ENCODE data around the gene ADARB2.

DNA sequence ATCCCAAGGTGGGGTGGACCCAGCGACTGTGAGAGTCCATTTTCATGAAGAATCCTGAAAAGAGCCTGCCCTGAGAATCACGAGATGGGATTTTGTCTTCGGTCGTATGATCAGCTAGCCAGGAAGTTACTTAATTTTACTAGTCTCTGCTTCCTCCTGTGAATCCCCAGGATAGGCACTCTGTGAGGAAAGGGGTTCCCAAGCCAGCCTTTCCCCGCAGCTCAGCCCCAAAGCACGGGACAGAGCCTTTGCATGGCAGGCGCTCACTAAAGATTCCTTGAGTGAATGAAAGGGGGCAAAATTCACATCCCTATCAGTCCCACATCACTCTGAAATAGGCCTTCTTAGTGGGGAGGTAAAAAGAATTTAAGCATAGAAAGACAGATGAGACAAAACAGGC lies 219.6 kb downstream of the ADARB2 start:
- TF ChIP-seq, protein P1, sequence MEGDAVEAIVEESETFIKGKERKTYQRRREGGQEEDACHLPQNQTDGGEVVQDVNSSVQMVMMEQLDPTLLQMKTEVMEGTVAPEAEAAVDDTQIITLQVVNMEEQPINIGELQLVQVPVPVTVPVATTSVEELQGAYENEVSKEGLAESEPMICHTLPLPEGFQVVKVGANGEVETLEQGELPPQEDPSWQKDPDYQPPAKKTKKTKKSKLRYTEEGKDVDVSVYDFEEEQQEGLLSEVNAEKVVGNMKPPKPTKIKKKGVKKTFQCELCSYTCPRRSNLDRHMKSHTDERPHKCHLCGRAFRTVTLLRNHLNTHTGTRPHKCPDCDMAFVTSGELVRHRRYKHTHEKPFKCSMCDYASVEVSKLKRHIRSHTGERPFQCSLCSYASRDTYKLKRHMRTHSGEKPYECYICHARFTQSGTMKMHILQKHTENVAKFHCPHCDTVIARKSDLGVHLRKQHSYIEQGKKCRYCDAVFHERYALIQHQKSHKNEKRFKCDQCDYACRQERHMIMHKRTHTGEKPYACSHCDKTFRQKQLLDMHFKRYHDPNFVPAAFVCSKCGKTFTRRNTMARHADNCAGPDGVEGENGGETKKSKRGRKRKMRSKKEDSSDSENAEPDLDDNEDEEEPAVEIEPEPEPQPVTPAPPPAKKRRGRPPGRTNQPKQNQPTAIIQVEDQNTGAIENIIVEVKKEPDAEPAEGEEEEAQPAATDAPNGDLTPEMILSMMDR (IDR thresholded peaks at IDR 0.05) = no peak
- TF ChIP-seq EP300 (IDR thresholded peaks at IDR 0.05) (no peak), POLR2A (IDR thresholded peaks at IDR 0.05) (no peak), POLR2AphosphoS5 (IDR thresholded peaks at IDR 0.05) (no peak)
